OCI-LY7 (cell line): Measurements from ENCODE around the gene ZNF536.

Experiments
- CTCF ChIP-seq: fragments of 200-600 bp; sonication (generic); conservative IDR thresholded peaks from 2 replicates; pipeline ENCODE4 v1.5.1; 2014; ENCODE audit warnings: mild to moderate bottlenecking, antibody characterized with exemption, low read length, moderate library complexity, mixed read lengths
- EZH2phosphoT487 ChIP-seq: fragments of 200-600 bp; sonication (generic); IDR thresholded peaks from 2 replicates; pipeline ENCODE4 v1.6.1; 2018; ENCODE audit warnings: low read depth, borderline replicate concordance, mild to moderate bottlenecking, mixed run types, antibody characterized with exemption, low read length, moderate library complexity, mixed read lengths

- TF ChIP-seq CTCF = no peak
- no peak for TF ChIP-seq EZH2phosphoT487
Measured at GRCh38 chr19:30552593-30552992, 180.4 kb downstream of the ZNF536 start.
